COLO829 (cell line): ENCODE data around the gene RPL41.
A peak's percentile ranks its signal among the peaks of the same experiment; 100 is the strongest.
"Not testable (repeated sequence)": the region's sequence is repeated elsewhere in the genome, so short reads cannot be mapped to it uniquely, and the experiment has no call there.

ENCODE experiments used
- DNase-seq: peaks from one replicate; pipeline ENCODE4 v3.0.0; 2012; ENCODE audit warnings: low spot score

RPL41 gene

GRCh38 chr12:56103066-56103711, 13.2 kb upstream of the RPL41 start:
- no peak for DNase-seq

GRCh38 chr12:56103823-56104108, 12.7 kb upstream of the RPL41 start:
- DNase-seq: no peak

GRCh38 chr12:56104109-56104814, 12.2 kb upstream of the RPL41 start, which contains the start of gene PA2G4:
Gene PA2G4 (plus strand): TSS chr12:56104559. CDS start chr12:56104738, 179 bp downstream.
- peak; percentile 96 for DNase-seq

GRCh38 chr12:56104815-56105608, 11.4 kb upstream of the RPL41 start:
- no peak for DNase-seq

- DNase-seq: no peak
These were observed 10.9 kb upstream of the RPL41 start for GRCh38 chr12:56105609-56105902.

- no peak for DNase-seq
These were observed 9.2 kb upstream of the RPL41 start for GRCh38 chr12:56107242-56107641.

- DNase-seq: no peak
These were observed 5.9 kb upstream of the RPL41 start for GRCh38 chr12:56110571-56110970.

GRCh38 chr12:56114084-56114483, 2.3 kb upstream of the RPL41 start:
- no peak for DNase-seq

GRCh38 chr12:56115329-56115728, 1.1 kb upstream of the RPL41 start:
- DNase-seq: no peak

- DNase-seq: not testable (repeated sequence)
These were observed 761 bp downstream of the RPL41 start for GRCh38 chr12:56117082-56117706.

- DNase-seq: peak; percentile 98
These were observed 1.6 kb downstream of the RPL41 start, which contains the start of gene ZC3H10 for GRCh38 chr12:56117778-56118687. Gene ZC3H10 (plus strand): TSS chr12:56118266. CDS start chr12:56120563, 2,297 bp downstream.

- DNase-seq: no peak
These were observed 2.4 kb downstream of the RPL41 start for GRCh38 chr12:56118688-56119357.

- peak; percentile 96 for DNase-seq
These were observed 2.9 kb downstream of the RPL41 start for GRCh38 chr12:56119361-56119796.

GRCh38 chr12:56120158-56120846, 3.9 kb downstream of the RPL41 start:
- no peak for DNase-seq

GRCh38 chr12:56121204-56121870, 4.9 kb downstream of the RPL41 start:
- DNase-seq: no peak

- DNase-seq: no peak
These were observed 6.2 kb downstream of the RPL41 start for GRCh38 chr12:56122637-56123036.

- DNase-seq: no peak
These were observed 7.7 kb downstream of the RPL41 start for GRCh38 chr12:56124133-56124532.

GRCh38 chr12:56126732-56127239, 10.4 kb downstream of the RPL41 start:
- no peak for DNase-seq

GRCh38 chr12:56127485-56127887, 11.1 kb downstream of the RPL41 start:
- no peak for DNase-seq
